Right lobe of liver (tissue), 6 donors: Measurements from ENCODE around the gene RNGTT. TPM values are rescaled to one million over a fixed set of nuclear protein-coding genes. Genes with fewer than 3 reads are reported as not detected.

Source experiments
- ATAC-seq, 4 donors: fragments of 200-7000 bp; cut with Tn5 transposase; one replicate each; pipeline ENCODE4 v1.9.1; 2020; ENCODE audit warnings: mild to moderate bottlenecking in 4 of 4, moderate library complexity in 4 of 4
- DNase-seq, 3 donors: peaks; one replicate each; pipeline ENCODE4 v3.0.0-alpha.2; 2020
- H3K27ac ChIP-seq, 3 donors: fragments of 200-600 bp; one replicate each; pipeline ENCODE4 v1.8.0; 2022
- H3K27me3 ChIP-seq, 2 donors: fragments of 200-600 bp; one replicate each; pipeline ENCODE4 v1.8.0; 2022
- H3K36me3 ChIP-seq, 4 donors: fragments of 200-600 bp; sonication (generic) in 1 of 4; one replicate each; pipeline versions ENCODE4 v1.5.1 to v1.8.0; 2017 to 2022; ENCODE audit warnings: control low read depth in 1 of 4
- H3K4me1 ChIP-seq, 4 donors: fragments of 200-600 bp; sonication (generic) in 1 of 4; one replicate each; pipeline versions ENCODE4 v1.5.1 to v1.8.0; 2017 to 2022; ENCODE audit warnings: control low read depth in 1 of 4
- H3K4me3 ChIP-seq, 3 donors: fragments of 200-600 bp; one replicate each; pipeline ENCODE4 v1.8.0; 2022
- H3K9me3 ChIP-seq, 4 donors: fragments of 200-600 bp; sonication (generic) in 1 of 4; one replicate each; pipeline versions ENCODE4 v1.5.1 to v1.8.0; 2017 to 2022; ENCODE audit warnings: control low read depth in 1 of 4
- POLR2A ChIP-seq: fragments of 450-650 bp; IDR thresholded peaks from one replicate; pipeline ENCODE4 v1.6.1; 2017; ENCODE audit warnings: antibody characterized with exemption, mild to moderate bottlenecking
- WGBS: methylation state at CpG from one replicate; pipeline ENCODE4 v1.1.6; 2018; ENCODE audit warnings: low coverage, low lambda C conversion rate; ENCODE audit not compliant: insufficient coverage; ENCODE audit errors: missing lambda C conversion rate; 5-methylcytosine and 5-hydroxymethylcytosine counted together
- intact Hi-C, 2 donors: fragments of 100-400 bp; cut with DNase I; formaldehyde crosslinking; loops; one replicate each; pipeline versions ENCODE4 v1.11.2 to v1.14.1; 2022
- total RNA-seq, 6 experiments: library from RNA; depleted of rRNA in 2 of 6; stranded (reverse); fragments of >200 nt in 2 of 6; fragmentation: NEBNext Ultra II Directional in 3 of 6; extraction: Animal tissue kit (Norgen Biotek cat#: 25700) in 3 of 6; gene quantifications; one replicate each; pipeline versions ENCODE4 v1.1.0 to v1.2.4, GENCODE V29; 2016 to 2023
- TF ChIP-seq, protein P1 (sequence below), 4 donors: fragments of 200-600 bp in 3 of 4; fragments of 450-650 bp in 1 of 4; IDR thresholded peaks; one replicate each; pipeline versions ENCODE4 v1.5.1 to v1.8.0; 2016 to 2022; ENCODE audit warnings: antibody characterized with exemption in 4 of 4, mild to moderate bottlenecking in 2 of 4
- donor health status: DM: no; HTN: yes; CAD: no.
- donor health status: DM: no; HTN: no; CAD: no.
- donor health status: DM: no; HTN: no; CAD: no.
- donor health status: DM: no; HTN: yes; CAD: no.
- donor health status: DM: no; HTN: yes; CAD: no.

The RNGTT gene
- total RNA-seq, 6 experiments from 2014 or later, result 5.7 to 11.2 (median 6.5) TPM

DNA sequence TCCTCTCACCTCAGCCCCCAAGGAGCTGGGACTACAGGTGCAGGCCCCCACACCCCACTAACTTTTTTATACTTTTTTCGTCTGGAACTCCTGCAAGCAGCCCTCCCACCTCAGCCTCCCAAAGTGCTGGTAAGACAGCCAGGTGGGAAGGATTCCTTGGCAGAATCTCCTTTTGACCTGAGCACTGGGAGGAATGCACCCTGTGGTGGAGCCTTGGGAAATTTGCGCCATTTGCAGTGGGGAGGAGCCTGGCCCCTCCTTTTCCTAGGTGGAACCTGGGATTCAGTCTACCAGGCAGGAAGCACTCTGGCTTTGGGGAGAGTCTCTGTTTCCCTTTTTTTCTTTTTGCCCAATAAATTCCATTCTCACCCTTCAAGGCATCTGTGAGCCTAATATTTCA is 2.3 kb upstream of the RNGTT start:
- ATAC-seq, result no peak
- 90% methylated on average over 2 of the region's 2 CpGs for WGBS
- peaks cover 0 to 5% (median 0%) of the 10 kb centered on the region in 4 donors for H3K9me3 ChIP-seq
- TF ChIP-seq, protein P1, sequence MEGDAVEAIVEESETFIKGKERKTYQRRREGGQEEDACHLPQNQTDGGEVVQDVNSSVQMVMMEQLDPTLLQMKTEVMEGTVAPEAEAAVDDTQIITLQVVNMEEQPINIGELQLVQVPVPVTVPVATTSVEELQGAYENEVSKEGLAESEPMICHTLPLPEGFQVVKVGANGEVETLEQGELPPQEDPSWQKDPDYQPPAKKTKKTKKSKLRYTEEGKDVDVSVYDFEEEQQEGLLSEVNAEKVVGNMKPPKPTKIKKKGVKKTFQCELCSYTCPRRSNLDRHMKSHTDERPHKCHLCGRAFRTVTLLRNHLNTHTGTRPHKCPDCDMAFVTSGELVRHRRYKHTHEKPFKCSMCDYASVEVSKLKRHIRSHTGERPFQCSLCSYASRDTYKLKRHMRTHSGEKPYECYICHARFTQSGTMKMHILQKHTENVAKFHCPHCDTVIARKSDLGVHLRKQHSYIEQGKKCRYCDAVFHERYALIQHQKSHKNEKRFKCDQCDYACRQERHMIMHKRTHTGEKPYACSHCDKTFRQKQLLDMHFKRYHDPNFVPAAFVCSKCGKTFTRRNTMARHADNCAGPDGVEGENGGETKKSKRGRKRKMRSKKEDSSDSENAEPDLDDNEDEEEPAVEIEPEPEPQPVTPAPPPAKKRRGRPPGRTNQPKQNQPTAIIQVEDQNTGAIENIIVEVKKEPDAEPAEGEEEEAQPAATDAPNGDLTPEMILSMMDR (IDR thresholded peaks at IDR 0.05), result no peak
- no peak for TF ChIP-seq POLR2A
- H3K27me3 ChIP-seq, result no peaks in the 10 kb centered on the region
- DNase-seq, result no peak
- H3K4me1 ChIP-seq, result peaks cover 0 to 16% (median 7%) of the 10 kb centered on the region in 4 donors
- intact Hi-C loops, result no loop called here
- no peaks in the 10 kb centered on the region for H3K36me3 ChIP-seq
- H3K27ac ChIP-seq, result no peak overlapping the region
- H3K4me3 ChIP-seq, result no peak overlapping the region

DNA sequence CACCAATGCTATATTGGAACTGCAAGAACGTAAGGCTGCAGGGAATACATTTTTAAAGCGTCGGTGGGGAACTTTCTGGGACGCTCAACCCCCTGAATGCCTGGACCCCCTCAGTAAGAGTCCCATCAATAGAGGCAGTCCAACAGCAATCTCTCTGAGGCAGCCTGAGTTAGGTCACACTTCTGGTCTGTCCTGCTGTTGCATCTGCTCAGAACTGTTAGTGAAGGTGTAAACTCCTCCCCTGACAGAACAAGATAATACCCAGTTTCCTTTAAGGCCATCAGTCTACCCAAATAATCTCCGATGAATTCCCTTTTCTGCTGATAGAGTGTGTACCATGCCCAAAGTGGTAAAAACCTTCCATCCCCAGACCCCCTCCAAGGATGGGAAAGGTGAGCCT is 1.1 kb upstream of the RNGTT start:
- intact Hi-C loops, result no loop called here
- Histone ChIP-seq H3K27ac (no peak overlapping the region), H3K36me3 (no peaks in the 10 kb centered on the region), H3K4me3 (peak overlapping the region; percentile 39 to 85 (median 84)), H3K27me3 (no peaks in the 10 kb centered on the region), H3K4me1 (peaks cover 0 to 16% (median 7%) of the 10 kb centered on the region in 4 donors), H3K9me3 (peaks cover 0 to 5% (median 0%) of the 10 kb centered on the region in 4 donors)
- DNase-seq (no peak), ATAC-seq (no peak)
- WGBS, result 71% methylated on average over 5 of the region's 5 CpGs
- TF ChIP-seq, protein P1 (IDR thresholded peaks at IDR 0.05), result no peak
- TF ChIP-seq POLR2A, result no peak

DNA sequence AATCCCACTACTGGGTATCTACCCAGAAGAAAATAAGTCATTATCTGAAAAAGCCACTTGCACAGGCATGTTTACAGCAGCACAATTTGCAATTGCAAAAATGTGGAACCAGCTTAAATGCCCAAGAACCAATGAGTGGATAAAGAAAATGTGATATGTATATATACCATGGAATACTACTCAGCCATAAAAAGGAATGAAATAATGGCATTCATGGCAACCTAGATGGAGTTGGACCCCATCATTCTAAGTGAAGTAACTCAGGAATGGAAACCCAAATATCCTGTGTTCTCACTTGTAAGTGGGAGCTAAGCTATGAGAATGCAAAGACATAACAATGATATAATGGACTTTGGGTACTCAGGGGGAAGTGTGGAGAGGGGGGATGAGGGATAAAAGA is 4.6 kb downstream of the RNGTT start:
- peaks cover 0 to 12% (median 5%) of the 10 kb centered on the region in 4 donors for H3K4me1 ChIP-seq
- TF ChIP-seq, protein P1 (IDR thresholded peaks at IDR 0.05), result no peak
- no peak for TF ChIP-seq POLR2A
- H3K9me3 ChIP-seq, result no peaks in the 10 kb centered on the region
- DNase-seq (no peak), ATAC-seq (no peak)
- H3K36me3 ChIP-seq, result no peaks in the 10 kb centered on the region
- H3K27ac ChIP-seq, result no peak overlapping the region
- no peak overlapping the region for H3K4me3 ChIP-seq
- intact Hi-C loops, result no loop called here
- H3K27me3 ChIP-seq, result no peaks in the 10 kb centered on the region

DNA sequence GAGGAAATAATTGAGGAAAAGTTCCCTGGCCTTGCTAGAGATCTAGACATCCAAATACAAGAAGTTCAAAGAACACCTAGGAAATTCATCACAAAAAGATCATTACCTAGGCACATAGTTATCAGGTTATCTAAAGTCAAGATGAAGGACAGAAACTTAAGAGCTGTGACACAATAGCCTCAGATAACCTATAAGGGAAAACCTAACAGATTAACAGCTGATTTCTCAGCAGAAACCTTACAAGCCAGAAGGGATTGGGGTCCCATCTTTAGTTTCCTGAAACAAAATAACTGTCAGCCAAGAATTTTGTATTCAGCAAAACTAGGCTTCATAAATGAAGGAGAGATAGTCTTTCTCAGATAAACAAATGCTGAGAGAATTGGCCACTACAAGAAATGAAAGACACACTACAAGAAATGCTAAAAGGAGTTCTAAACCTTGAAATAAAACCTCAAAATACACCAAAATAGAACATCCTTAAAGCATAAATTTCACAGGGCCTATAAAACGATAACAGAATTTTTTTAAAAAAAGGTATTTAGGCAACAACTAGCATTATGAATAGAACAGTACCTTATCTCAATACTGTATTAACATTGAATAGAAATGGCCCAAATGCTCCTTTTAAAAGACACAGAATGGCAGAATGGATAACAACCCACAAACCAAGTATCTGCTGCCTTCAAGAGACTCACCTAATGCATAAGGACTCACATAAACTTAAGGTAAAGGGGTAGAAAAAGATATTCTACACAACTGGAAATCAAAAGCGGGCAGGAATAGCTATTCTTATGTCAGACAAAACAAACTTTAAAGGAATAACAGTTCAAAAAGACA is 9.7 kb downstream of the RNGTT start:
- ATAC-seq, result no peak
- Histone ChIP-seq H3K4me1 (no peaks in the 10 kb centered on the region), H3K27me3 (no peaks in the 10 kb centered on the region), H3K27ac (no peak overlapping the region), H3K4me3 (no peak overlapping the region), H3K36me3 (no peaks in the 10 kb centered on the region), H3K9me3 (no peaks in the 10 kb centered on the region)
- no peak for DNase-seq
- WGBS, result 100% methylated on average over 2 of the region's 2 CpGs
- TF ChIP-seq, protein P1 (IDR thresholded peaks at IDR 0.05), result no peak
- no peak for TF ChIP-seq POLR2A
- intact Hi-C loops, result no loop called here
